ENCODE data around the gene MNT. TPM values are rescaled to one million over a fixed set of nuclear protein-coding genes. Genes with fewer than 3 reads are reported as not detected.

MNT gene
- total RNA-seq, 2 experiments from 2014 or later, result 24.2 to 31.1 TPM

GRCh38 chr17:2357931-2358434 is 42.9 kb downstream of the MNT start:
- Mint-ChIP-seq H3K36me3 (ENCODE audit: low read depth) (peaks cover 6% of the 10 kb centered on the region), H3K9me3 (no peaks in the 10 kb centered on the region), H3K4me1 (peaks cover 16% of the 10 kb centered on the region), H3K4me3 (no peak overlapping the region), H3K27ac (no peak overlapping the region), H3K27me3 (no peaks in the 10 kb centered on the region)
- POLR2A ChIA-PET, result no interaction called here
- no peak for DNase-seq
- CTCF ChIA-PET, result no interaction called here

DNA sequence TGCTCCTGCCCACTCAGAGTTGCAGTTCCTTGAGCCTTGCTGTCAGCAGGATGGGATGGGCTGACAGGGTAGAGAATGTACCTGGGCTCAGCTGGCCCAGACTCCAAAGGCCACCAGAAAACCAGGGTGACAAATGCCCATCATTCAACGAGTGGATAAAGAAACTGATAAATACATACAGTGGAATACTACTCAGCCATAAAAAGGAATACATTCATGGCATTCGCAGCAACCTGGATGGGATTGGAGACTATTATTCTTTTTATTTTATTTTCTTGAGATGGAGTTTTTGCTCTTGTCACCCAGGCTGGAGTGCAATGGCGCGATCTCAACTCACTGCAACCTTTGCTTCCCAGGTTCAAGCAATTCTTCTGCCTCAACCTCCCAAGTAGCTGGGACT is 43.6 kb downstream of the MNT start:
- Mint-ChIP-seq H3K27ac (no peak overlapping the region), H3K4me3 (no peak overlapping the region), H3K27me3 (no peaks in the 10 kb centered on the region), H3K9me3 (no peaks in the 10 kb centered on the region), H3K36me3 (ENCODE audit: low read depth) (peaks cover 2% of the 10 kb centered on the region), H3K4me1 (peaks cover 21% of the 10 kb centered on the region)
- ChIA-PET CTCF (no interaction called here), POLR2A (no interaction called here)
- DNase-seq, result no peak

DNA sequence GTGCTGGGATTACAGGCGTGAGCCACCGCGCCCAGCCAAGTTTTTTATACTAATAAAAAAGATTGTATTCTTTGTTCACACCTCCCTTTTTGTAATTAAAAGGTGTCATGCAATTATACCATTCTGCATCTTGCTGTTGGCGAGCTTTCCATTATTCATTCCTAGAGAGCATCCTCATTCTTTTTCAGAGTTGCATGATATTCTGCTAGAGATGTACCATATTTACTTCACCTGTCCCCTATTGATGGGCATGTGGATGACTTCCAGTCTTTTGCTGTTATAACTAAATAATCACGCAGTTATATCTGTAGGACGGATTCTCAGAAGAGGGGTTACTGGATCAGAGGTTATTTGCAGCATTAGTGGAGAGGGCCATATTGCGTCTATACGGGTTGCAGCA is 46.5 kb downstream of the MNT start:
- H3K27me3 Mint-ChIP-seq, result no peaks in the 10 kb centered on the region
- ChIA-PET CTCF (interaction anchor here (0.6 to 1.9 kb wide), 7 partner anchors 10 to 444 kb away, joined by 3 to 8 read pairs (median 3); no protein-coding TSS in a partner anchor), POLR2A (no interaction called here)
- H3K9me3 Mint-ChIP-seq, result no peaks in the 10 kb centered on the region
- peaks cover 2% of the 10 kb centered on the region for H3K36me3 Mint-ChIP-seq (ENCODE audit: low read depth)
- DNase-seq, result no peak
- peak overlapping the region; percentile 94 for H3K27ac Mint-ChIP-seq
- H3K4me3 Mint-ChIP-seq, result peak overlapping the region; percentile 60
- peaks cover 26% of the 10 kb centered on the region for H3K4me1 Mint-ChIP-seq

DNA sequence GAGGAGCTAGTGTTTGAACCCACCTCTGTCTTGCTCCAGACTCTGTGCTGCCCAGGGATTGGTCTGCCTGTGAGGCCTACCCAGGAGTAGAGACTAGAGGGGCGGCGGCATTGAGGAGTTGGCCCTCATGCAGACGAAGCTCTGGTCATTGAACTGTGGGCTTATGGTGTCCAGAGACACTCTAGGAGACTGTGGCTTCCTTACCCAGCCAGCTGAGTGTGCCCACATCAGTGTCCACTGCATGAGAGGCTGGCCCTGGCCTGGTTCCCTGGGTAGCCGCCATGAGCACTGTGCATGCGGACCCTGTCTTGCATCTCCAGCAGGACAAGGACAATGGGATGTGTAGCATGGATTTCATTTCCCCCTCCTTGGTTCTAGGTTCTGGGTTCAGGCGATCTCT is 49.6 kb downstream of the MNT start:
- ChIA-PET POLR2A (no interaction called here), CTCF (interaction anchor here (0.6 to 1.0 kb wide), 3 partner anchors 15 to 293 kb away, joined by 3 to 4 read pairs (median 3); partner anchors contain the start of gene TSR1)
- H3K27me3 Mint-ChIP-seq, result no peaks in the 10 kb centered on the region
- DNase-seq, result no peak
- H3K27ac Mint-ChIP-seq, result no peak overlapping the region
- peaks cover 26% of the 10 kb centered on the region for H3K4me1 Mint-ChIP-seq
- no peaks in the 10 kb centered on the region for H3K36me3 Mint-ChIP-seq (ENCODE audit: low read depth)
- H3K9me3 Mint-ChIP-seq, result no peaks in the 10 kb centered on the region
- no peak overlapping the region for H3K4me3 Mint-ChIP-seq

- H3K4me1 Mint-ChIP-seq, result peaks cover 20% of the 10 kb centered on the region
- no peak for DNase-seq
- CTCF ChIA-PET, result interaction anchor here (0.7 to 1.1 kb wide), 5 partner anchors 10 to 294 kb away, joined by 3 to 5 read pairs (median 3); no protein-coding TSS in a partner anchor
- POLR2A ChIA-PET, result no interaction called here
- no peaks in the 10 kb centered on the region for H3K9me3 Mint-ChIP-seq
- no peak overlapping the region for H3K27ac Mint-ChIP-seq
- no peak overlapping the region for H3K4me3 Mint-ChIP-seq
- H3K27me3 Mint-ChIP-seq, result no peaks in the 10 kb centered on the region
- H3K36me3 Mint-ChIP-seq (ENCODE audit: low read depth), result peaks cover 5% of the 10 kb centered on the region
Measured at GRCh38 chr17:2347805-2348685, 52.8 kb downstream of the MNT start.

DNA sequence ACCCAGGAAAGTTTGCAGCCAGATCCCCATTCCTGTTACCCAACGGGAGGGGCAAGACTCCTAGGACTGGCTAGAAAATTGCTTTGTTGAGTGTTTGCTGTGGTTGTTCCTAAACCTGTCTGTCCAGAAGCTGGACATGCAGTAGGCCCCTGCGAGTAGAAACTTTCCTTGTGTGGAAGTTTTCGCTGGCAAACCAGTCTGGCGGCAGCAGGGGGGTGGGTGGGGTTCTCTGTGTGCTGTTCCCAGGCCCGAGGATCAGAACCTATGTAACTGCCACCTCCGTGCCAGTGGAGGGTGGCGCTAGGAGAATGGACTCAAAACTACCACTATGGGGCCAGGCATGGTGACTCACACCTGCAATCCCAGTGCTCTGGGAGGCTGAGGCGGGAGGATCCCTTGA is 54.4 kb downstream of the MNT start:
- ChIA-PET POLR2A (no interaction called here), CTCF (no interaction called here)
- Mint-ChIP-seq H3K9me3 (no peaks in the 10 kb centered on the region), H3K36me3 (ENCODE audit: low read depth) (peaks cover 9% of the 10 kb centered on the region), H3K27me3 (no peaks in the 10 kb centered on the region), H3K4me3 (no peak overlapping the region), H3K4me1 (peaks cover 15% of the 10 kb centered on the region), H3K27ac (no peak overlapping the region)
- no peak for DNase-seq

GRCh38 chr17:2344528-2344927 is 56.3 kb downstream of the MNT start:
- DNase-seq, result no peak
- H3K4me1 Mint-ChIP-seq, result peaks cover 19% of the 10 kb centered on the region
- no peak overlapping the region for H3K4me3 Mint-ChIP-seq
- no peak overlapping the region for H3K27ac Mint-ChIP-seq
- H3K9me3 Mint-ChIP-seq, result no peaks in the 10 kb centered on the region
- CTCF ChIA-PET, result interaction anchor here (0.5 to 1.5 kb wide), 3 partner anchors 9 to 289 kb away, joined by 3 to 4 read pairs (median 4); no protein-coding TSS in a partner anchor
- H3K36me3 Mint-ChIP-seq (ENCODE audit: low read depth), result peaks cover 9% of the 10 kb centered on the region
- POLR2A ChIA-PET, result no interaction called here
- H3K27me3 Mint-ChIP-seq, result no peaks in the 10 kb centered on the region

DNA sequence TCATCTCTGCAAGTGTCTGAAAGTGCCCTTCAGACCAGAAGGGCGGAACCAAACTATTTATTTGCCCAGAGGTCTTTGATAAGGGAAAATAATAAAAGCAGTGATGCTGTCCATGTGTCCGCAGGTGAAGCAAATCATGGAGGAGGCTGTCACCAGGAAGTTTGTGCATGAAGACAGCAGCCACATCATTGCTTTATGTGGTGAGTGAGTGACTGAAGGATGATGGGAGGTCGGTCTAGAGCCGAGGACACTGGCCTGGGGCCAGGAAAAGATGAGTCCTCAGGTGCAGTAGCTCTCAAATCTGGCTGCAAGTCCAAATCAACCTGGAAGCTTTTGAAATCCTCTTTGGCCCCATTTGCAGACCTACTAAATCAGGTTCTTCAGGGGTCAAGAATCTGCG is 57.4 kb downstream of the MNT start:
- DNase-seq, result no peak
- peaks cover 21% of the 10 kb centered on the region for H3K4me1 Mint-ChIP-seq
- H3K4me3 Mint-ChIP-seq, result no peak overlapping the region
- CTCF ChIA-PET, result interaction anchor here (1.0 to 1.8 kb wide), 3 partner anchors 11 to 73 kb away, joined by 3 to 5 read pairs (median 3); no protein-coding TSS in a partner anchor
- H3K27me3 Mint-ChIP-seq, result no peaks in the 10 kb centered on the region
- POLR2A ChIA-PET, result no interaction called here
- no peaks in the 10 kb centered on the region for H3K9me3 Mint-ChIP-seq
- no peak overlapping the region for H3K27ac Mint-ChIP-seq
- H3K36me3 Mint-ChIP-seq (ENCODE audit: low read depth), result peaks cover 9% of the 10 kb centered on the region

GRCh38 chr17:2338315-2338657 is 62.6 kb downstream of the MNT start:
- Mint-ChIP-seq H3K4me3 (peak overlapping the region; percentile 82), H3K27ac (peak overlapping the region; percentile 82), H3K27me3 (no peaks in the 10 kb centered on the region), H3K9me3 (no peaks in the 10 kb centered on the region), H3K4me1 (peaks cover 26% of the 10 kb centered on the region), H3K36me3 (ENCODE audit: low read depth) (peaks cover 22% of the 10 kb centered on the region)
- ChIA-PET CTCF (interaction anchor here (0.7 to 4.8 kb wide), 6 partner anchors 10 to 284 kb away, joined by 3 to 22 read pairs (median 3); partner anchors contain the start of gene HIC1), POLR2A (interaction anchor here (0.7 kb wide), 1 partner anchor 35 kb away, joined by 4 read pairs; the partner anchor contains the start of genes SMG6 and SRR)
- DNase-seq, result no peak

DNA sequence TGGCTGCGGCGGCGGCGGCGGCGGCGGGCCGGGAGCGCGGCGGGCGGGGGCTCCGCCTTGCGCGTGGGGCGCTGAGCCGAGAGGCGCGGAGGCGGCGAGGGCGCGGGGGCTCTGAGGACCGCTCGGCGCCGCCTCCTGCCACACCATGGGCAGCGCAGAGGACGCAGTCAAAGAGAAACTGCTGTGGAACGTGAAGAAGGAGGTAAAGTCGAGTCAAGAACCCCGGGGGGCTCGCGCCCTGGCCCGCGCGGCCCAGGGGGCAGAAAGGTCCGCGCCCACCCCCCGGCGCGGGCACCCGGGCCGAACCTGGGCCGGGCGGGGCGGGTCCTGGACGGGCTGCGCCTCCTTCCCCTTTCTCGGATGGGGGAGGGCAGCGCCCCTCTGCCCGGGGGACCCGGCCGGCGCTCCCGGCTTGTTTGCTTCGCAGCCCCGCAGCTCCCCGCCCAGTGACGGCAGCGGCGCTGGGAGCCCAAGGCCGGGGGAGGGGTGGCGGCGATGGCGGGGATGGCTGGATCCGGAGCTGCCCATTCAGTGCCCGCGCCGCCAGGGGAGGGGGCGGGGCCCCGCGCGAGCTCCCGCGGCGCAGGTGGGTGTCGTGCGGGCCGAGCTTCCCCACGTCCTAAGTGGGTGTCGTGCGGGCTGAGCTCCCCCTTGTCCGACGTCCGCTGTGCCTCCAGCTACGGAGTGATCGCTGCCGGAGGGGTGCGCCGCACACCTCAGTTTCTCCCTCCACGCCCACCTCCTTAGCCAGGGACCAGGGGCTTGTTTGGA is 63.1 kb downstream of the MNT start:
- H3K27me3 Mint-ChIP-seq, result no peaks in the 10 kb centered on the region
- H3K36me3 Mint-ChIP-seq (ENCODE audit: low read depth), result peaks cover 22% of the 10 kb centered on the region
- peak; percentile 57 for DNase-seq
- POLR2A ChIA-PET, result interaction anchor here (0.7 kb wide), 1 partner anchor 34 kb away, joined by 4 read pairs; the partner anchor contains the start of genes SMG6 and SRR
- peak overlapping the region; percentile 93 for H3K4me3 Mint-ChIP-seq
- CTCF ChIA-PET, result interaction anchor here (0.5 to 4.8 kb wide), 6 partner anchors 10 to 284 kb away, joined by 3 to 22 read pairs (median 3); partner anchors contain the start of gene HIC1
- peaks cover 22% of the 10 kb centered on the region for H3K4me1 Mint-ChIP-seq
- peak overlapping the region; percentile 82 for H3K27ac Mint-ChIP-seq
- H3K9me3 Mint-ChIP-seq, result no peaks in the 10 kb centered on the region

- H3K27me3 Mint-ChIP-seq, result no peaks in the 10 kb centered on the region
- no peaks in the 10 kb centered on the region for H3K9me3 Mint-ChIP-seq
- H3K36me3 Mint-ChIP-seq (ENCODE audit: low read depth), result peaks cover 22% of the 10 kb centered on the region
- POLR2A ChIA-PET, result interaction anchor here (1.0 to 1.3 kb wide), 3 partner anchors 22 to 42 kb away, joined by 3 to 4 read pairs (median 4); no protein-coding TSS in a partner anchor
- peaks cover 22% of the 10 kb centered on the region for H3K4me1 Mint-ChIP-seq
- DNase-seq, result peak; percentile 72
- CTCF ChIA-PET, result interaction anchor here (0.6 to 4.8 kb wide), 10 partner anchors 11 to 283 kb away, joined by 3 to 22 read pairs (median 4); partner anchors contain the start of gene HIC1
- H3K27ac Mint-ChIP-seq, result peak within 1 kb of the TSS; percentile 90
- H3K4me3 Mint-ChIP-seq, result peak within 1 kb of the TSS; percentile 93
Measured at GRCh38 chr17:2336852-2337543, 63.9 kb downstream of the MNT start, which contains the start of gene SGSM2. TSS of gene SGSM2 (plus strand) at chr17:2337501. CDS start at chr17:2337689, 188 bp downstream.

Data from activated CD4-positive, alpha-beta T cell treated with anti-CD3 and anti-CD28 coated beads, Interleukin-2, amount 10 ng/mL, durations not matched to agents 7 days and 5 days (primary cell).